ENCODE results near the gene ELK1.

GRCh38 chrX:47690175-47690574, 39.8 kb upstream of the ELK1 start:
- TF ChIP-seq, protein P1, sequence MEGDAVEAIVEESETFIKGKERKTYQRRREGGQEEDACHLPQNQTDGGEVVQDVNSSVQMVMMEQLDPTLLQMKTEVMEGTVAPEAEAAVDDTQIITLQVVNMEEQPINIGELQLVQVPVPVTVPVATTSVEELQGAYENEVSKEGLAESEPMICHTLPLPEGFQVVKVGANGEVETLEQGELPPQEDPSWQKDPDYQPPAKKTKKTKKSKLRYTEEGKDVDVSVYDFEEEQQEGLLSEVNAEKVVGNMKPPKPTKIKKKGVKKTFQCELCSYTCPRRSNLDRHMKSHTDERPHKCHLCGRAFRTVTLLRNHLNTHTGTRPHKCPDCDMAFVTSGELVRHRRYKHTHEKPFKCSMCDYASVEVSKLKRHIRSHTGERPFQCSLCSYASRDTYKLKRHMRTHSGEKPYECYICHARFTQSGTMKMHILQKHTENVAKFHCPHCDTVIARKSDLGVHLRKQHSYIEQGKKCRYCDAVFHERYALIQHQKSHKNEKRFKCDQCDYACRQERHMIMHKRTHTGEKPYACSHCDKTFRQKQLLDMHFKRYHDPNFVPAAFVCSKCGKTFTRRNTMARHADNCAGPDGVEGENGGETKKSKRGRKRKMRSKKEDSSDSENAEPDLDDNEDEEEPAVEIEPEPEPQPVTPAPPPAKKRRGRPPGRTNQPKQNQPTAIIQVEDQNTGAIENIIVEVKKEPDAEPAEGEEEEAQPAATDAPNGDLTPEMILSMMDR (IDR thresholded peaks at IDR 0.05; ENCODE audit: low read length) = no peak
- no peak for TF ChIP-seq EZH2 (IDR thresholded peaks at IDR 0.05; ENCODE audit: borderline replicate concordance, low read length)

All from OCI-LY1 (cell line).